Epithelial cell of esophagus (primary cell): Measurements from ENCODE around the gene LINC01488.

ENCODE experiments used
- DNase-seq: peaks from one replicate; pipeline ENCODE4 v3.0.0; 2010; ENCODE audit warnings: low read depth
- H3K4me3 ChIP-seq: 2 replicates; pipeline ENCODE4 v1.5.1; 2011; ENCODE audit warnings: mild to moderate bottlenecking, low read length, control low read depth
- CTCF ChIP-seq: IDR thresholded peaks from 2 replicates; pipeline ENCODE4 v1.5.1; 2011; ENCODE audit warnings: low read depth, mild to moderate bottlenecking, low read length, control low read depth, inconsistent platforms; ENCODE audit not compliant: insufficient read depth; ENCODE audit errors: missing control alignments

The LINC01488 gene

GRCh38 chr11:69451289-69451688 lies 30.2 kb upstream of the LINC01488 start:
- TF ChIP-seq CTCF = no peak
- H3K4me3 ChIP-seq = no peak overlapping the region
- DNase-seq = no peak

DNA sequence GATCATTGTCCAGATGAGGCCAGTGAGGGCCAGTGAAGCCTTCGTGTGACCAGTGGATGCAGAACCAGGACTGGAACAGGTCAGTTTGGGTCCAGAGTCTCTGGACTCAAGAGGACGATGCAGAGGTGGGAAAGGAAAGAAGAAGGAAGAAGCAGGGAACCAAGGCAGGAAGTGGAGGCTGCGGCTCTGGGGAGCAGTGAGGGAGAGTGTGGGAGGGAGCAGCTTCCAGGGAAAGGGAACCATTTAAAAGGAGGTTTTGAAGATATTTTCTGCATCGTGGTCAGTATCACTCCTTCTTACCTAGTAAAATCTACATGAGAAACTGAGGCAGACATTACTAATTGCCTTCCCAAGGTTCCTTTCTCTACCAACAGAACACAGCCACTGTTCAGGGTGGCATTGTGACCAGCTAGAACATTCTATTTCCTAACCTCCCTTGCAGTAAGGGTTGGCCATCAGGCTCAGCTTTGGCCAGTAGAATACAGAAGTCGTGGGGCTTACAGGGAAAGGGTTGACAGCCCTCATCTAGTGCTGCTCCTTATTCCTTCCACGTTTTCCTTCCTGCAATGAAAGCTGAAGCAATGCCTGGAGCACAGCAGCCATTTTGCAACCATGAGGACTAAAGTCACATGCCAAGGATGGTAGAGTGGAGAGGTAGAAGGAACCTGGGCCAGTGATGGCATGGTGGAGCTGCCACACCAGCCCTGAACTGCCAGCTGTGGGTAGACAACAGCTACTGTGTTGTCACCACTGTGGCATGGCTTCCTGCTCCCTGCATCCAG lies 29.1 kb upstream of the LINC01488 start:
- no peak overlapping the region for H3K4me3 ChIP-seq
- no peak for TF ChIP-seq CTCF
- DNase-seq = no peak

DNA sequence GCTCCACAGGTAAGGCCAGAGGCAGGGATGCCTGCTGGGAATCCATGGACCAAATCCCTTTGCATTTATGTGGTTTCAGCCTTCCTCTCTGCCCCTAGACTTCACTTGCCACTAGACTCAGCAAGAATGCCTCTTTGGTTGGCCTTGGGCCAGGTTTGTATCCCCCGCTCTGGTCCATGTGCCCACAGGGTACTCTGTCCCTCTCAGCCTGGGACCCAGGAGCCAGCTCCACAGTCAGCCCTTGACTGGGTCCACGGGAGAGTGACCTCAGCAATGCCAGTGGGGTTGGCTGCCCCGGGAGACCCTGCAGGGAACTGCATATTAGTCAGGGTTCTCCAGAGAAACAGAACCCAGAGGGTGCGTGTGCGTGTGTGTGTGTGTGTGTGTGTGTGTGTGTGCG lies 28.3 kb upstream of the LINC01488 start:
- no peak for DNase-seq
- no peak for TF ChIP-seq CTCF
- no peak overlapping the region for H3K4me3 ChIP-seq

- no peak overlapping the region for H3K4me3 ChIP-seq
- TF ChIP-seq CTCF = no peak
- no peak for DNase-seq
Measured at GRCh38 chr11:69454018-69454417, 27.4 kb upstream of the LINC01488 start.

DNA sequence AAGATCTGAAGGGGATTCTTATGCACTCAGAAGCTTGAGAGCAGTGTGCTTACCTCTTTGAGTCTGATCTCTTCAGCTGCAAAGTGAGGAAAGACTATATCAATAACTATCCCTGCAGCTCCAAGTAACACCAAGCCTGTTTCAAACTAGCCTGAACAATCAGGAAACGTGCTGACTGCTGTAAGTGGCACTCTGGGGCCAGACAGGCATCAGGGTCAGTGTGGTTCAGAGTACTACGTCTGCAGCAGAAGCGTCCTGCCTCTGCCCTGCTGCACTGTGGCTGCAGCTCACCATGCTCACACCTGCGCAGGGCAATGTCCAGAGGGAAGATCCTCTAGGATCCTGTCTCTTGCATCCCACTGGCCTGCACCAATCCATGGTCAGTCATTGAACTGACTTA lies 25.5 kb upstream of the LINC01488 start:
- TF ChIP-seq CTCF = no peak
- DNase-seq = no peak
- H3K4me3 ChIP-seq = no peak overlapping the region

DNA sequence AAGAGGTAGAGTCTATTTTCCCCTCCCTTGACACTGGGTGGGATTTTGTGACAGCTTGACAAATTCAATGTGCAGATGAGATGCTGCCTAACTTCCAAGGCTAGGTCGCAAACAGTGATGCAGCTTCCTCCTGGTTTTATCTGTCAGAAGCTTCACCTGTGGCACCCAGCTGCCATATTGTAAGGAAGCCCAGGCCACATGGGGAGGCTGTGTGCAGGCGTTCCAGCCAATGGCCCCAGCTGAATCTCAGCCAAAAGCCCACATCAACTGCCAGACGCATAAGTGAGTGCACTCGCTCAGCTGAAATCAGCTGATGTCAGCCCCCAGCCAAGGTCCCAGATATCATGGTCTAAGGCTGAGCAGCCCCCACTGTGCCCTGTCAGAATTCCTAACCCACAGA lies 24.8 kb upstream of the LINC01488 start:
- TF ChIP-seq CTCF = no peak
- H3K4me3 ChIP-seq = no peak overlapping the region
- no peak for DNase-seq
